GM23338 (cell line): ENCODE data around the gene ACTMAP. TPM values are rescaled to one million over a fixed set of nuclear protein-coding genes. Genes with fewer than 3 reads are reported as not detected.

ENCODE experiments used
- ATAC-seq: fragments of 200-7000 bp; cut with Tn5 transposase; 3 replicates; pipeline ENCODE4 v1.9.1; 2020
- DNase-seq: peaks from one replicate; pipeline ENCODE4 v3.0.0-alpha.2; 2015; ENCODE audit warnings: low spot score
- H2AFZ ChIP-seq: fragments of 200-600 bp; sonication (generic); 2 replicates; pipeline ENCODE4 v1.8.0; 2016; ENCODE audit warnings: antibody characterized with exemption, mild to moderate bottlenecking, moderate library complexity
- H3F3A ChIP-seq: fragments of 200-600 bp; sonication (generic); replicated peaks from 2 replicates; pipeline ENCODE4 v1.8.0; 2017; ENCODE audit warnings: antibody characterized with exemption, mixed run types, low read depth
- H3K27ac ChIP-seq: fragments of 200-600 bp; sonication (generic); 2 replicates; pipeline ENCODE4 v1.6.1; 2016; ENCODE audit warnings: low read depth
- H3K27me3 ChIP-seq: fragments of 200-600 bp; sonication (generic); 2 replicates; pipeline ENCODE4 v1.8.0; 2016; ENCODE audit warnings: mild to moderate bottlenecking, mixed run types, moderate library complexity; ENCODE audit not compliant: insufficient read depth
- H3K36me3 ChIP-seq: fragments of 200-600 bp; sonication (generic); 2 replicates; pipeline ENCODE4 v1.8.0; 2016; ENCODE audit warnings: mild to moderate bottlenecking; ENCODE audit not compliant: insufficient read depth
- H3K4me1 ChIP-seq: fragments of 200-600 bp; sonication (generic); 2 replicates; pipeline ENCODE4 v1.8.0; 2016; ENCODE audit warnings: mild to moderate bottlenecking, moderate library complexity; ENCODE audit not compliant: insufficient read depth
- H3K4me2 ChIP-seq: fragments of 200-600 bp; sonication (generic); 2 replicates; pipeline ENCODE4 v1.7.1; 2017; ENCODE audit warnings: mixed run types
- H3K4me3 ChIP-seq: fragments of 200-600 bp; sonication (generic); 2 replicates; pipeline ENCODE4 v1.6.1; 2016; ENCODE audit warnings: mixed run types
- H3K79me2 ChIP-seq: fragments of 200-600 bp; sonication (generic); replicated peaks from 2 replicates; pipeline ENCODE4 v1.8.0; 2017; ENCODE audit warnings: mild to moderate bottlenecking; ENCODE audit not compliant: insufficient read depth
- H3K9me2 ChIP-seq: fragments of 200-600 bp; sonication (generic); 2 replicates; pipeline ENCODE4 v1.8.0; 2017; ENCODE audit not compliant: insufficient read depth
- H4K20me1 ChIP-seq: fragments of 200-600 bp; sonication (generic); replicated peaks from 2 replicates; pipeline ENCODE4 v1.8.0; 2017; ENCODE audit warnings: mild to moderate bottlenecking; ENCODE audit not compliant: insufficient read depth
- H3K27ac Mint-ChIP-seq: 2 replicates; pipeline ENCODE4 v1.8.0; 2020; ENCODE audit warnings: inconsistent platforms, mild to moderate bottlenecking, moderate library complexity, mixed read lengths
- H3K27me3 Mint-ChIP-seq: 3 replicates; pipeline ENCODE4 v1.8.0; 2022; ENCODE audit warnings: low read depth, mild to moderate bottlenecking, moderate library complexity, mixed read lengths, inconsistent platforms; ENCODE audit not compliant: insufficient read depth, poor library complexity
- H3K36me3 Mint-ChIP-seq: 3 replicates; pipeline ENCODE4 v1.8.0; 2021; ENCODE audit warnings: low read depth, mild to moderate bottlenecking, inconsistent platforms, moderate library complexity, mixed read lengths
- H3K4me1 Mint-ChIP-seq: 3 replicates; pipeline ENCODE4 v1.8.0; 2020; ENCODE audit warnings: mild to moderate bottlenecking, inconsistent platforms, mixed read lengths
- H3K4me3 Mint-ChIP-seq: 3 replicates; pipeline ENCODE4 v1.8.0; 2021; ENCODE audit warnings: moderate library complexity, mild to moderate bottlenecking, inconsistent platforms, mixed read lengths
- H3K9me3 Mint-ChIP-seq: 3 replicates; pipeline ENCODE4 v1.8.0; 2020; ENCODE audit warnings: moderate library complexity, mild to moderate bottlenecking, inconsistent platforms, mixed read lengths
- CREB1 ChIP-seq: fragments of 250-450 bp; sonication (Bioruptor Pico); IDR thresholded peaks from 2 replicates; pipeline ENCODE4 v1.5.0; 2020; ENCODE audit warnings: low read depth, mild to moderate bottlenecking, moderate library complexity
- EZH2 ChIP-seq: fragments of 200-600 bp; sonication (generic); IDR thresholded peaks from one replicate; pipeline ENCODE4 v1.8.0; 2017; ENCODE audit warnings: antibody characterized with exemption, mild to moderate bottlenecking, low read depth; ENCODE audit not compliant: unreplicated experiment
- EZH2phosphoT487 ChIP-seq: fragments of 200-600 bp; sonication (generic); IDR thresholded peaks from one replicate; pipeline ENCODE4 v1.8.1; 2018; ENCODE audit warnings: antibody characterized with exemption; ENCODE audit not compliant: unreplicated experiment
- JUNB ChIP-seq: IDR thresholded peaks from one replicate; pipeline ENCODE4 v1.6.1; 2016; ENCODE audit warnings: antibody characterized with exemption; ENCODE audit not compliant: unreplicated experiment
- NANOG ChIP-seq: IDR thresholded peaks from 2 replicates; pipeline ENCODE4 v1.6.1; 2016; ENCODE audit warnings: antibody characterized with exemption, borderline replicate concordance
- POLR2AphosphoS5 ChIP-seq: IDR thresholded peaks from 2 replicates; pipeline ENCODE4 v1.6.1; 2016; ENCODE audit warnings: antibody characterized with exemption, low read depth
- STAT1 ChIP-seq: IDR thresholded peaks from one replicate; pipeline ENCODE4 v1.6.1; 2016; ENCODE audit warnings: antibody characterized with exemption; ENCODE audit not compliant: unreplicated experiment
- ZNF114 ChIP-seq: fragments of 250-450 bp; sonication (Bioruptor Pico); IDR thresholded peaks from 2 replicates; pipeline ENCODE4 v1.5.0; 2020; ENCODE audit warnings: mild to moderate bottlenecking, moderate library complexity
- ZNF331 ChIP-seq: fragments of 250-450 bp; sonication (Bioruptor Pico); IDR thresholded peaks from 2 replicates; pipeline ENCODE4 v1.5.0; 2020; ENCODE audit warnings: low read depth, mild to moderate bottlenecking, moderate library complexity
- polyA plus RNA-seq: library from polyadenylated mRNA; unstranded; fragments of >200 nt; fragmentation: Nextera tagmentation; extraction: Ambion mirVana; gene quantifications from 2 replicates; pipeline ENCODE4 v1.2.1, GENCODE V29; 2016
- total RNA-seq: library from RNA; depleted of rRNA; stranded (reverse); fragments of >200 nt; shearing (Covaris generic); gene quantifications from 2 replicates; pipeline ENCODE4 v1.2.3, GENCODE V29; 2014
- TF ChIP-seq, protein P1 (sequence below): fragments of 250-450 bp; sonication (Bioruptor Pico); IDR thresholded peaks from 2 replicates; pipeline ENCODE4 v1.5.0; 2020; ENCODE audit warnings: mild to moderate bottlenecking, moderate library complexity
- TF ChIP-seq, protein P2 (sequence below), 2 experiments: fragments of 200-600 bp in 1 of 2; sonication (generic) in 1 of 2; conservative IDR thresholded peaks; 2 replicates each; pipeline versions ENCODE4 v1.5.1 to v1.6.1; 2016 to 2017; ENCODE audit warnings: antibody characterized with exemption in 2 of 2, low read depth in 2 of 2, mild to moderate bottlenecking in 2 of 2, moderate library complexity in 1 of 2
- TF ChIP-seq, protein P3 (sequence below): IDR thresholded peaks from 2 replicates; pipeline ENCODE4 v1.6.1; 2016; ENCODE audit warnings: antibody characterized with exemption
- TF ChIP-seq, protein P4 (sequence below): IDR thresholded peaks from one replicate; pipeline ENCODE4 v1.6.1; 2018; ENCODE audit warnings: antibody characterized with exemption; ENCODE audit not compliant: unreplicated experiment

Gene ACTMAP
- total and polyA plus RNA-seq, 2 experiments from 2014 or later = 14.9 to 16.7 TPM

DNA sequence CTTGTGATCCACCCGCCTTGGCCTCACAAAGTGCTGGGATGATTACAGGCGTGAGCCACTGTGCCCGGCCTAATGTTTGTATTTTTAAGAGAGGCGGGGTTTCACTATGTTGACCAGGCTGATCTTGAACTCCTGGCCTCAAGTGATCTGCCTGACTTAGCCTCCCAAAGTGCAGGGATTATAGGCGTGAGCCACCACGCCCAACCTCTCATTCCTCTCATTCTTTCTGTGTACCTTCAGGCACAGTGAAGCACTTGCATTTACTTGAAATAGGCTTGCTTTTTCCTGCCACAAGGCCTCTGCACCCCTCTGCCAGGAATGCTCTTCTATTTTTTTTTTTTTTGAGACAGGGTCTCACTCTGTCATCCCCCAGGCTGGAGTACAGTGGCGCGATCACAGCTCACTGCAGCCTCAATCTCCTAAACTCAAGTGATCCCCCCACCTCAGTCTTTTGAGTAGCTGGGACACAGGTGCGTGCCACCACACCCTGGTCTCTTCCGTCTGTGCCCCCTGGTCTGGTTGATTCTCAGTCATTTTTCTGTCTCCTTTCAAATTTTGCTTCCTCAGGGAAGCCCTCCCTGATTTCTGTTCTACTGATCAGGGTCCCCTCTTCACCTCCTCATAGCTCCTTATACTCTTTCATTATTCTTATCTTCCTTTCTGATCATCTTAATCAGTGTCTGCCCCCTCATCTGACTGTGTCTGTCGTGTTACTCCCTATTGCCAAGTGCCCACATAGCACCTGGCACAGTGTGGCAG is 15.1 kb downstream of the ACTMAP start:
- no peak for TF ChIP-seq POLR2AphosphoS5
- TF ChIP-seq, protein P1, sequence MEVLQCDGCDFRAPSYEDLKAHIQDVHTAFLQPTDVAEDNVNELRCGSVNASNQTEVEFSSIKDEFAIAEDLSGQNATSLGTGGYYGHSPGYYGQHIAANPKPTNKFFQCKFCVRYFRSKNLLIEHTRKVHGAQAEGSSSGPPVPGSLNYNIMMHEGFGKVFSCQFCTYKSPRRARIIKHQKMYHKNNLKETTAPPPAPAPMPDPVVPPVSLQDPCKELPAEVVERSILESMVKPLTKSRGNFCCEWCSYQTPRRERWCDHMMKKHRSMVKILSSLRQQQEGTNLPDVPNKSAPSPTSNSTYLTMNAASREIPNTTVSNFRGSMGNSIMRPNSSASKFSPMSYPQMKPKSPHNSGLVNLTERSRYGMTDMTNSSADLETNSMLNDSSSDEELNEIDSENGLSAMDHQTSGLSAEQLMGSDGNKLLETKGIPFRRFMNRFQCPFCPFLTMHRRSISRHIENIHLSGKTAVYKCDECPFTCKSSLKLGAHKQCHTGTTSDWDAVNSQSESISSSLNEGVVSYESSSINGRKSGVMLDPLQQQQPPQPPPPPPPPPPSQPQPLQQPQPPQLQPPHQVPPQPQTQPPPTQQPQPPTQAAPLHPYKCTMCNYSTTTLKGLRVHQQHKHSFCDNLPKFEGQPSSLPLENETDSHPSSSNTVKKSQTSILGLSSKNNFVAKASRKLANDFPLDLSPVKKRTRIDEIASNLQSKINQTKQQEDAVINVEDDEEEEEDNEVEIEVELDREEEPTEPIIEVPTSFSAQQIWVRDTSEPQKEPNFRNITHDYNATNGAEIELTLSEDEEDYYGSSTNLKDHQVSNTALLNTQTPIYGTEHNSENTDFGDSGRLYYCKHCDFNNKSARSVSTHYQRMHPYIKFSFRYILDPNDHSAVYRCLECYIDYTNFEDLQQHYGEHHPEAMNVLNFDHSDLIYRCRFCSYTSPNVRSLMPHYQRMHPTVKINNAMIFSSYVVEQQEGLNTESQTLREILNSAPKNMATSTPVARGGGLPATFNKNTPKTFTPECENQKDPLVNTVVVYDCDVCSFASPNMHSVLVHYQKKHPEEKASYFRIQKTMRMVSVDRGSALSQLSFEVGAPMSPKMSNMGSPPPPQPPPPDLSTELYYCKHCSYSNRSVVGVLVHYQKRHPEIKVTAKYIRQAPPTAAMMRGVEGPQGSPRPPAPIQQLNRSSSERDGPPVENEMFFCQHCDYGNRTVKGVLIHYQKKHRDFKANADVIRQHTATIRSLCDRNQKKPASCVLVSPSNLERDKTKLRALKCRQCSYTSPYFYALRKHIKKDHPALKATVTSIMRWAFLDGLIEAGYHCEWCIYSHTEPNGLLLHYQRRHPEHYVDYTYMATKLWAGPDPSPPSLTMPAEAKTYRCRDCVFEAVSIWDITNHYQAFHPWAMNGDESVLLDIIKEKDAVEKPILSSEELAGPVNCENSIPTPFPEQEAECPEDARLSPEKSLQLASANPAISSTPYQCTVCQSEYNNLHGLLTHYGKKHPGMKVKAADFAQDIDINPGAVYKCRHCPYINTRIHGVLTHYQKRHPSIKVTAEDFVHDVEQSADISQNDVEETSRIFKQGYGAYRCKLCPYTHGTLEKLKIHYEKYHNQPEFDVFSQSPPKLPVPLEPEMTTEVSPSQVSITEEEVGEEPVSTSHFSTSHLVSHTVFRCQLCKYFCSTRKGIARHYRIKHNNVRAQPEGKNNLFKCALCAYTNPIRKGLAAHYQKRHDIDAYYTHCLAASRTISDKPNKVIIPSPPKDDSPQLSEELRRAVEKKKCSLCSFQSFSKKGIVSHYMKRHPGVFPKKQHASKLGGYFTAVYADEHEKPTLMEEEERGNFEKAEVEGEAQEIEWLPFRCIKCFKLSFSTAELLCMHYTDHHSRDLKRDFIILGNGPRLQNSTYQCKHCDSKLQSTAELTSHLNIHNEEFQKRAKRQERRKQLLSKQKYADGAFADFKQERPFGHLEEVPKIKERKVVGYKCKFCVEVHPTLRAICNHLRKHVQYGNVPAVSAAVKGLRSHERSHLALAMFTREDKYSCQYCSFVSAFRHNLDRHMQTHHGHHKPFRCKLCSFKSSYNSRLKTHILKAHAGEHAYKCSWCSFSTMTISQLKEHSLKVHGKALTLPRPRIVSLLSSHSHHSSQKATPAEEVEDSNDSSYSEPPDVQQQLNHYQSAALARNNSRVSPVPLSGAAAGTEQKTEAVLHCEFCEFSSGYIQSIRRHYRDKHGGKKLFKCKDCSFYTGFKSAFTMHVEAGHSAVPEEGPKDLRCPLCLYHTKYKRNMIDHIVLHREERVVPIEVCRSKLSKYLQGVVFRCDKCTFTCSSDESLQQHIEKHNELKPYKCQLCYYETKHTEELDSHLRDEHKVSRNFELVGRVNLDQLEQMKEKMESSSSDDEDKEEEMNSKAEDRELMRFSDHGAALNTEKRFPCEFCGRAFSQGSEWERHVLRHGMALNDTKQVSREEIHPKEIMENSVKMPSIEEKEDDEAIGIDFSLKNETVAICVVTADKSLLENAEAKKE (CRISPR knock-in tag) = no peak
- TF ChIP-seq, protein P2, sequence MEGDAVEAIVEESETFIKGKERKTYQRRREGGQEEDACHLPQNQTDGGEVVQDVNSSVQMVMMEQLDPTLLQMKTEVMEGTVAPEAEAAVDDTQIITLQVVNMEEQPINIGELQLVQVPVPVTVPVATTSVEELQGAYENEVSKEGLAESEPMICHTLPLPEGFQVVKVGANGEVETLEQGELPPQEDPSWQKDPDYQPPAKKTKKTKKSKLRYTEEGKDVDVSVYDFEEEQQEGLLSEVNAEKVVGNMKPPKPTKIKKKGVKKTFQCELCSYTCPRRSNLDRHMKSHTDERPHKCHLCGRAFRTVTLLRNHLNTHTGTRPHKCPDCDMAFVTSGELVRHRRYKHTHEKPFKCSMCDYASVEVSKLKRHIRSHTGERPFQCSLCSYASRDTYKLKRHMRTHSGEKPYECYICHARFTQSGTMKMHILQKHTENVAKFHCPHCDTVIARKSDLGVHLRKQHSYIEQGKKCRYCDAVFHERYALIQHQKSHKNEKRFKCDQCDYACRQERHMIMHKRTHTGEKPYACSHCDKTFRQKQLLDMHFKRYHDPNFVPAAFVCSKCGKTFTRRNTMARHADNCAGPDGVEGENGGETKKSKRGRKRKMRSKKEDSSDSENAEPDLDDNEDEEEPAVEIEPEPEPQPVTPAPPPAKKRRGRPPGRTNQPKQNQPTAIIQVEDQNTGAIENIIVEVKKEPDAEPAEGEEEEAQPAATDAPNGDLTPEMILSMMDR (conservative IDR thresholded peaks at IDR 0.05; ENCODE audit: low read depth in 2 of 2) = no peak
- no peak for TF ChIP-seq ZNF331
- no peak for TF ChIP-seq EZH2phosphoT487
- no peak for TF ChIP-seq NANOG
- TF ChIP-seq CREB1 (CRISPR knock-in tag) = no peak
- TF ChIP-seq STAT1 = no peak
- TF ChIP-seq JUNB = no peak
- TF ChIP-seq, protein P3, sequence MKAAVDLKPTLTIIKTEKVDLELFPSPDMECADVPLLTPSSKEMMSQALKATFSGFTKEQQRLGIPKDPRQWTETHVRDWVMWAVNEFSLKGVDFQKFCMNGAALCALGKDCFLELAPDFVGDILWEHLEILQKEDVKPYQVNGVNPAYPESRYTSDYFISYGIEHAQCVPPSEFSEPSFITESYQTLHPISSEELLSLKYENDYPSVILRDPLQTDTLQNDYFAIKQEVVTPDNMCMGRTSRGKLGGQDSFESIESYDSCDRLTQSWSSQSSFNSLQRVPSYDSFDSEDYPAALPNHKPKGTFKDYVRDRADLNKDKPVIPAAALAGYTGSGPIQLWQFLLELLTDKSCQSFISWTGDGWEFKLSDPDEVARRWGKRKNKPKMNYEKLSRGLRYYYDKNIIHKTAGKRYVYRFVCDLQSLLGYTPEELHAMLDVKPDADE = no peak
- TF ChIP-seq, protein P4, sequence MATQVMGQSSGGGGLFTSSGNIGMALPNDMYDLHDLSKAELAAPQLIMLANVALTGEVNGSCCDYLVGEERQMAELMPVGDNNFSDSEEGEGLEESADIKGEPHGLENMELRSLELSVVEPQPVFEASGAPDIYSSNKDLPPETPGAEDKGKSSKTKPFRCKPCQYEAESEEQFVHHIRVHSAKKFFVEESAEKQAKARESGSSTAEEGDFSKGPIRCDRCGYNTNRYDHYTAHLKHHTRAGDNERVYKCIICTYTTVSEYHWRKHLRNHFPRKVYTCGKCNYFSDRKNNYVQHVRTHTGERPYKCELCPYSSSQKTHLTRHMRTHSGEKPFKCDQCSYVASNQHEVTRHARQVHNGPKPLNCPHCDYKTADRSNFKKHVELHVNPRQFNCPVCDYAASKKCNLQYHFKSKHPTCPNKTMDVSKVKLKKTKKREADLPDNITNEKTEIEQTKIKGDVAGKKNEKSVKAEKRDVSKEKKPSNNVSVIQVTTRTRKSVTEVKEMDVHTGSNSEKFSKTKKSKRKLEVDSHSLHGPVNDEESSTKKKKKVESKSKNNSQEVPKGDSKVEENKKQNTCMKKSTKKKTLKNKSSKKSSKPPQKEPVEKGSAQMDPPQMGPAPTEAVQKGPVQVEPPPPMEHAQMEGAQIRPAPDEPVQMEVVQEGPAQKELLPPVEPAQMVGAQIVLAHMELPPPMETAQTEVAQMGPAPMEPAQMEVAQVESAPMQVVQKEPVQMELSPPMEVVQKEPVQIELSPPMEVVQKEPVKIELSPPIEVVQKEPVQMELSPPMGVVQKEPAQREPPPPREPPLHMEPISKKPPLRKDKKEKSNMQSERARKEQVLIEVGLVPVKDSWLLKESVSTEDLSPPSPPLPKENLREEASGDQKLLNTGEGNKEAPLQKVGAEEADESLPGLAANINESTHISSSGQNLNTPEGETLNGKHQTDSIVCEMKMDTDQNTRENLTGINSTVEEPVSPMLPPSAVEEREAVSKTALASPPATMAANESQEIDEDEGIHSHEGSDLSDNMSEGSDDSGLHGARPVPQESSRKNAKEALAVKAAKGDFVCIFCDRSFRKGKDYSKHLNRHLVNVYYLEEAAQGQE = no peak
- TF ChIP-seq ZNF114 (CRISPR knock-in tag) = no peak
- TF ChIP-seq EZH2 = no peak
- no peak overlapping the region for H2AFZ ChIP-seq
- no peaks in the 10 kb centered on the region; the same call in 1 of the 2 replicates for H4K20me1 ChIP-seq
- H3K36me3 Mint-ChIP-seq = peaks cover 53% of the 10 kb centered on the region
- H3K9me2 ChIP-seq = no peaks in the 10 kb centered on the region
- no peaks in the 10 kb centered on the region for H3K4me1 Mint-ChIP-seq
- H3K27ac ChIP-seq = no peak overlapping the region
- no peaks in the 10 kb centered on the region for H3F3A ChIP-seq
- peaks cover 10% of the 10 kb centered on the region for H3K27me3 Mint-ChIP-seq
- H3K9me3 Mint-ChIP-seq = 0 out of 3 replicates have a peak, but pooled peaks cover 3% of the 10 kb centered on the region
- DNase-seq (no peak), ATAC-seq (no peak)
- no peaks in the 10 kb centered on the region for H3K27me3 ChIP-seq
- H3K4me3 ChIP-seq = no peak overlapping the region
- H3K36me3 ChIP-seq = peaks cover 7% of the 10 kb centered on the region
- no peak overlapping the region for H3K4me2 ChIP-seq
- H3K27ac Mint-ChIP-seq = no peak overlapping the region
- no peaks in the 10 kb centered on the region for H3K4me1 ChIP-seq
- H3K4me3 Mint-ChIP-seq = no peak overlapping the region; the same call in 2 of the 3 replicates
- no peaks in the 10 kb centered on the region for H3K79me2 ChIP-seq
